ENCODE measurements around the gene MT4.

- TF ChIP-seq, protein P1, sequence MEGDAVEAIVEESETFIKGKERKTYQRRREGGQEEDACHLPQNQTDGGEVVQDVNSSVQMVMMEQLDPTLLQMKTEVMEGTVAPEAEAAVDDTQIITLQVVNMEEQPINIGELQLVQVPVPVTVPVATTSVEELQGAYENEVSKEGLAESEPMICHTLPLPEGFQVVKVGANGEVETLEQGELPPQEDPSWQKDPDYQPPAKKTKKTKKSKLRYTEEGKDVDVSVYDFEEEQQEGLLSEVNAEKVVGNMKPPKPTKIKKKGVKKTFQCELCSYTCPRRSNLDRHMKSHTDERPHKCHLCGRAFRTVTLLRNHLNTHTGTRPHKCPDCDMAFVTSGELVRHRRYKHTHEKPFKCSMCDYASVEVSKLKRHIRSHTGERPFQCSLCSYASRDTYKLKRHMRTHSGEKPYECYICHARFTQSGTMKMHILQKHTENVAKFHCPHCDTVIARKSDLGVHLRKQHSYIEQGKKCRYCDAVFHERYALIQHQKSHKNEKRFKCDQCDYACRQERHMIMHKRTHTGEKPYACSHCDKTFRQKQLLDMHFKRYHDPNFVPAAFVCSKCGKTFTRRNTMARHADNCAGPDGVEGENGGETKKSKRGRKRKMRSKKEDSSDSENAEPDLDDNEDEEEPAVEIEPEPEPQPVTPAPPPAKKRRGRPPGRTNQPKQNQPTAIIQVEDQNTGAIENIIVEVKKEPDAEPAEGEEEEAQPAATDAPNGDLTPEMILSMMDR (conservative IDR thresholded peaks at IDR 0.05; ENCODE audit: low read depth, low read length): peak; percentile 70
- TF ChIP-seq POLR2A (IDR thresholded peaks at IDR 0.05; ENCODE audit: low read depth, low read length): no peak
- TF ChIP-seq RAD21 (IDR thresholded peaks at IDR 0.05; ENCODE audit: low read length): peak; percentile 63
- no peak for TF ChIP-seq ELK1 (IDR thresholded peaks at IDR 0.05; ENCODE audit: borderline replicate concordance, low read depth, low read length)
- TF ChIP-seq, protein P2, sequence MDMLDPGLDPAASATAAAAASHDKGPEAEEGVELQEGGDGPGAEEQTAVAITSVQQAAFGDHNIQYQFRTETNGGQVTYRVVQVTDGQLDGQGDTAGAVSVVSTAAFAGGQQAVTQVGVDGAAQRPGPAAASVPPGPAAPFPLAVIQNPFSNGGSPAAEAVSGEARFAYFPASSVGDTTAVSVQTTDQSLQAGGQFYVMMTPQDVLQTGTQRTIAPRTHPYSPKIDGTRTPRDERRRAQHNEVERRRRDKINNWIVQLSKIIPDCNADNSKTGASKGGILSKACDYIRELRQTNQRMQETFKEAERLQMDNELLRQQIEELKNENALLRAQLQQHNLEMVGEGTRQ (IDR thresholded peaks at IDR 0.05; ENCODE audit: low read depth, low read length): no peak
- no peak for TF ChIP-seq MAFK (IDR thresholded peaks at IDR 0.05; ENCODE audit: low read depth, low read length)
- TF ChIP-seq MXI1 (IDR thresholded peaks at IDR 0.05; ENCODE audit: borderline replicate concordance, low read depth, low read length): no peak
- peak; percentile 33; the same call in 1 of the 2 replicates for TF ChIP-seq CEBPB (IDR thresholded peaks at IDR 0.05; ENCODE audit: low read depth, low read length)
- peak; percentile 78 for TF ChIP-seq SMC3 (IDR thresholded peaks at IDR 0.05; ENCODE audit: low read depth, low read length)
- TF ChIP-seq CHD1 (IDR thresholded peaks at IDR 0.05; ENCODE audit: low read depth, low read length): no peak
- no peak for TF ChIP-seq FOS (IDR thresholded peaks at IDR 0.05; ENCODE audit: low read depth, low read length)
- TF ChIP-seq NFE2L2 (IDR thresholded peaks at IDR 0.05; ENCODE audit: low read depth, low read length): no peak
- no peak for TF ChIP-seq MAZ (IDR thresholded peaks at IDR 0.05; ENCODE audit: borderline replicate concordance, low read depth, low read length)
- no peak for TF ChIP-seq BHLHE40 (IDR thresholded peaks at IDR 0.05; ENCODE audit: low read depth, low read length)
Measured at GRCh38 chr16:56600398-56600999, 35.6 kb downstream of the MT4 start.

Measured in IMR-90 (cell line).